ENCODE measurements around the gene ZNF442.
"Not testable (repeated sequence)": the region's sequence is repeated elsewhere in the genome, so short reads cannot be mapped to it uniquely, and the experiment has no call there.

GRCh38 chr19:12308891-12309290 is 56.6 kb downstream of the ZNF442 start:
- TF ChIP-seq CTCF, POLR2A (IDR thresholded peaks at IDR 0.05): not testable (repeated sequence)
